SJSA1 (cell line): ENCODE data around the gene CNTNAP2. TPM values are rescaled to one million over a fixed set of nuclear protein-coding genes. Genes with fewer than 3 reads are reported as not detected.

Experiments used
- DNase-seq, 2 experiments: peaks; one replicate each; pipeline ENCODE4 v3.0.0-alpha.2; 2015 to 2020; ENCODE audit warnings: low spot score in 2 of 2, low read depth in 1 of 2
- H3K27ac ChIP-seq: fragments of 250-450 bp; sonication (Bioruptor Pico); 2 replicates; pipeline ENCODE4 v1.5.1; 2020; ENCODE audit warnings: mild to moderate bottlenecking, moderate library complexity
- H3K27me3 ChIP-seq: fragments of 250-450 bp; sonication (Bioruptor Pico); replicated peaks from 2 replicates; pipeline ENCODE4 v1.5.1; 2020; ENCODE audit warnings: mild to moderate bottlenecking, moderate library complexity
- H3K36me3 ChIP-seq: fragments of 250-450 bp; sonication (Bioruptor Pico); 2 replicates; pipeline ENCODE4 v1.5.1; 2020; ENCODE audit warnings: mild to moderate bottlenecking
- H3K4me1 ChIP-seq: fragments of 250-450 bp; sonication (Bioruptor Pico); replicated peaks from 2 replicates; pipeline ENCODE4 v1.6.1; 2021; ENCODE audit warnings: mild to moderate bottlenecking
- H3K4me3 ChIP-seq: fragments of 250-450 bp; sonication (Bioruptor Pico); 2 replicates; pipeline ENCODE4 v1.5.1; 2020; ENCODE audit warnings: mild to moderate bottlenecking
- H3K9me3 ChIP-seq: fragments of 250-450 bp; sonication (Bioruptor Pico); replicated peaks from 2 replicates; pipeline ENCODE4 v1.5.1; 2020; ENCODE audit warnings: mild to moderate bottlenecking
- total RNA-seq: library from RNA; depleted of rRNA; stranded (reverse); fragments of >200 nt; shearing (Covaris generic); gene quantifications from 2 replicates; pipeline ENCODE4 v1.2.3, GENCODE V29; 2014

The CNTNAP2 gene
- total RNA-seq, 1 experiment from 2014 or later = 0.29 TPM

DNA sequence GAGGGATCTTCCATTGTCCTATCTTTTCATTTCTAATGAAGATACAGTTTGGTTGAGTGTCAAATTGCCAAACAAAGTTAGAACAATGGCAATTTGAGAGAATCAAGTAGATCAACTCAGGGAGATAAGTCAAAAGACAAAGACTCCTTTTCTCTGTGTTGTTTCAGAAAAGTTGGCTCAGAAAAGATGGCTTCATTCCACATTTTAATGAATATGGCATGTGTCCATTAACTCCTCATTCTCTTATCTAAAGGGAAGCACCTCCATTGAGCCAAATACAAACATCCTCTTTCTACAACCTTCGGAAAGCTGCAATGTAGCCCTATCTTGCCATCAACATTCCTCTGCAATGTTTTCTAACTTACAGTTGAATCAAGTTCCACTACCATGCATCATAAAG is 1535.0 kb downstream of the CNTNAP2 start:
- no peak overlapping the region for H3K27ac ChIP-seq
- H3K36me3 ChIP-seq = no peaks in the 10 kb centered on the region
- H3K9me3 ChIP-seq = no peaks in the 10 kb centered on the region
- no peaks in the 10 kb centered on the region for H3K27me3 ChIP-seq
- H3K4me3 ChIP-seq = no peak overlapping the region
- DNase-seq = no peak
- no peaks in the 10 kb centered on the region for H3K4me1 ChIP-seq

DNA sequence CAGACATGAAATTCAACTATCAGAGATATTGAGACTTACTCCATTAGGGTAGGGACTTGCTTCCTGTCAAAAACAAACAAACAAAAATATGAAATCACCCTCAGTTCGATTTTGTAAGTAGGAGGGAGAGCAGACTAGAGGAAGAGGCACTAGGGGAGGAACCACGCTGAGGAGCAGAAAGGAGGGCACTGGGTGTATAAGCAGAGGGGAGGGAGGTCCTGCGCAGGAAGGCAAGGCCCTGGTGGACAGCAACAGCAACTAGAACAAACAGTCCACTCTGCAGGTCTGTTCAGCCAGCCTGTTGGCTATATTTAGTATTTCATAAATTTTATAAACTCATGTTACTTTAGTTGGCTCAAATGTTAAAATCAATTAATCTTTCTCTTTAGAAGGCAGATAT is 1536.9 kb downstream of the CNTNAP2 start:
- no peaks in the 10 kb centered on the region for H3K4me1 ChIP-seq
- H3K27me3 ChIP-seq = no peaks in the 10 kb centered on the region
- no peak for DNase-seq
- no peak overlapping the region for H3K27ac ChIP-seq
- H3K9me3 ChIP-seq = no peaks in the 10 kb centered on the region
- no peaks in the 10 kb centered on the region for H3K36me3 ChIP-seq
- no peak overlapping the region for H3K4me3 ChIP-seq

DNA sequence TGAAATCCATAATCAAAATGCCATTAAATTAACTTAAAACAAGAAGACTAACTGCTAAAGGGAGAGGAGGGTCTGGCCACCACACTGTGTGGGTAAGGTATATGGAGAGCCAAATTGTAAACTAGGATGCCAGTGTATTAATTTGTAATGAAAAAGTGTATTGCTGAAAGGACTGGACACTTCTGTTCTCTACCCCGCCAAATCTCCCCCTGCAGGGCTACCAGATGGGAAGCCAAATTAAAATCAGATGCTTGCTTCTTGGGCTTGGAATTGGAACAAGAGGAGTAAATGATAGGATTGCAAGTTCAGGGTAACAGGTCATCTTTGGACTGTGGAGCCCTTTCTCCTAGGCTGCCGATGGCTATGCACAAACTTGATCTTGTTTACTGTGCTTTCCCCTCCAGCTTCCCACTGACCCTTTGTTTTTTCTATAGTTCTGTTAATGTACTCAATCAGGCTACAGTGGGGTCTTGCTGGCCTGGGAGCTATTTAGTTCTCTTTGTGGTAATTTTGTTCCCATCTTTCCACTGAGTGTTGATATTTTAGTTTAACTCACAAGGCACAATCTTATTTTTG is 1541.9 kb downstream of the CNTNAP2 start:
- Histone ChIP-seq H3K9me3 (no peaks in the 10 kb centered on the region), H3K27me3 (no peaks in the 10 kb centered on the region), H3K4me1 (no peaks in the 10 kb centered on the region), H3K4me3 (no peak overlapping the region), H3K27ac (no peak overlapping the region), H3K36me3 (no peaks in the 10 kb centered on the region)
- DNase-seq = no peak

DNA sequence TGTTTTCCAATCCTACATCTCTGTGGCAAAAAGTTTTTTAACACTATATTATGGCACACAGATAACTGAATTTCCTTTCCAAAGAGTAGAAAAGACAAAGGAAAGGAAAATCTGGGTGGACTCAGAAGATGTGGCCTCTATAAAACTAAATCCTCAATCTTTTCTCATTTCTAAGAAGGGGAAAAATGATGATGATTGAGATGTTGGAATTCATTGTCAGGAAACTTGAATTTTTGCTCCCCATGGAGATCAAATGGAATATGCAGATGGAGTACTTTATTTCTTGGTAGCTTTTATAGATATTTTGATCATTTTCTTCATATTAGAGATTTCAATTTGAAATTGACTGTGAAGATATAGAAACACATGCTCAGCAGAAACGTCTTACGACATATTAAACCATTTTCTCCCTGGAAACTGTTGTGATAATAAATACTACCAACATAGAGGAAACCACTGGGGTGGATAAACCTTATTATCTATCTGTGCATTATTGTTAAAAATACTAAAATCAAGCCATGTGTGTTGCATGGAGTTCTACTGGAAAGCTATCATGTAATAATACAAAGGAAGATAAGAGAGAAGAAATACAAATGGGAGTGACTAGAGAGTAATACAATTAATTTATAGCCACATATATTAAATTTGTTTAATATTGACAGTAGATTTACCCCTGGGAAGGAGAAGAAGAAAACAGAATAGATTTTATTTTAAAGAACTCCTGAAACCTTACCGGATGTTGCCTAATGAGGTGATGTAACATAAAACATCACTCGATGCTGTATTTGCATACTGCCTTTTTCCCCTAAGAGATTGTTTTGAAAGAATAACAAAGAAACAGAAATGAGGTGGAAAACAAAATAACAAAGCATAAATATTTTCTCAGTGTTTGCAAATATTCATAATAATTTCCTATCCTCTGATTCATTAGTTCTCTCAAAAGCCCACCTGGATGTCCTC is 1542.7 kb downstream of the CNTNAP2 start:
- Histone ChIP-seq H3K27ac (no peak overlapping the region), H3K36me3 (no peaks in the 10 kb centered on the region), H3K9me3 (no peaks in the 10 kb centered on the region), H3K27me3 (no peaks in the 10 kb centered on the region; the same call in 1 of the 2 replicates), H3K4me3 (no peak overlapping the region), H3K4me1 (no peaks in the 10 kb centered on the region)
- no peak for DNase-seq

DNA sequence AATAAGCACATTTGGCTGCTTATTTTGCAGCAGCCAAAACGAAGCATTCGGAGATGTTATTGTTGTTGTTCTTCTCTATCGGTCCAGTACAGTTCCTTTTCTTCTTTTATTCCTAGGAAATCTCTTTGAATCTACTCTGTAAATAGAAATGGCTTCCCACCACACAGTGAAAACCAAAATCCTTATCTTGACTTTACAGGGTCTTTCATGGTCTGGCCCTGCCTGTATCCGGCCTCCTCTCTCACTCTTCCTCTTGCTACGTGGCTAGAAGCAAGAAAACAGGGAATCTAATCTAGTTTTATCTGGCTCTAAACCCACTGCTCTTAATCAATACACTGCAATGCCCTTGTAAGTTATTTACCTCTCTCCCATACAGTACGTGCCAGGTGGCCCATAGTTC is 1547.9 kb downstream of the CNTNAP2 start:
- no peak for DNase-seq
- Histone ChIP-seq H3K9me3 (no peaks in the 10 kb centered on the region), H3K4me1 (no peaks in the 10 kb centered on the region), H3K36me3 (no peaks in the 10 kb centered on the region), H3K4me3 (no peak overlapping the region), H3K27me3 (no peaks in the 10 kb centered on the region; the same call in 1 of the 2 replicates), H3K27ac (no peak overlapping the region)

DNA sequence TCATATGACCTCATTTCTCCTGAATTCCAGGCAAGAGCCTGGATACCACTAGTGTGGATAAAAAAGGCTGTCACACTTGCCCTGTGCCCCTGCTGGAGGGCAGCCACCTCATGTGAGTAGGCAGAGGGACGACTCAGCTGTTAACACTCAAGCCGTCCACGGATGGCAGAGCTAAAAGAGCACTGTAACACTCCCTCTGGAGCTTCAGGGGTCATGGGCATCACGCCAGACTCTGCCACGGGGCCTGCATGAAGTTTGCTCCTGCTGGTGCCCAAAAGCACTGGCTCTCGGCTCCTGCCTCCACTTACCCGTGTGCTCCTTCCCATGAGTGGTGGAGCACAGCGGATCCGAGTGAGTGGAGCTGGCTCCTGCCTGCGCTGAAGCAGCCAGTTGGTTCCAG is 1554.2 kb downstream of the CNTNAP2 start:
- DNase-seq = no peak
- Histone ChIP-seq H3K27me3 (no peaks in the 10 kb centered on the region), H3K36me3 (no peaks in the 10 kb centered on the region), H3K9me3 (no peaks in the 10 kb centered on the region), H3K27ac (no peak overlapping the region), H3K4me3 (no peak overlapping the region), H3K4me1 (no peaks in the 10 kb centered on the region)

DNA sequence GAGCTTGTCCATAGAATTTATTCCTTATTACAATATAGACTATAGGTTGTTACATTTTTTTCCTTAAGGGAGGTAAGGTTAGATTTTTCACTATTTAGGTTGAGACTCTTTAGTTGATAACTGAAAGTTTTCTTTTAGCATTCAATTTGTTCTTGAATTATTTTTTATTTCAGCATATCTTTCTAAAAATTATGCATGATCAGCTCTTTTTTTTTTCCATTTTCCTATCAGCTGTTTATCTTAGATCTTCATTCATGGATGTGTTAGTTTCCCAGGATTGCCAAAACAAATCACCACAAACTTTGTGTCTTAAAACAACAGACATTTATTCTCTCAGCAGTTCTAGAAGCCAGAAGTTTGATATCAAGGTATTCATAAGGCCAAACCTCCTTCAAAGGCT is 1558.1 kb downstream of the CNTNAP2 start:
- no peak overlapping the region for H3K27ac ChIP-seq
- H3K36me3 ChIP-seq = no peaks in the 10 kb centered on the region
- no peak for DNase-seq
- H3K27me3 ChIP-seq = no peaks in the 10 kb centered on the region
- no peaks in the 10 kb centered on the region for H3K4me1 ChIP-seq
- H3K9me3 ChIP-seq = no peaks in the 10 kb centered on the region
- no peak overlapping the region for H3K4me3 ChIP-seq

DNA sequence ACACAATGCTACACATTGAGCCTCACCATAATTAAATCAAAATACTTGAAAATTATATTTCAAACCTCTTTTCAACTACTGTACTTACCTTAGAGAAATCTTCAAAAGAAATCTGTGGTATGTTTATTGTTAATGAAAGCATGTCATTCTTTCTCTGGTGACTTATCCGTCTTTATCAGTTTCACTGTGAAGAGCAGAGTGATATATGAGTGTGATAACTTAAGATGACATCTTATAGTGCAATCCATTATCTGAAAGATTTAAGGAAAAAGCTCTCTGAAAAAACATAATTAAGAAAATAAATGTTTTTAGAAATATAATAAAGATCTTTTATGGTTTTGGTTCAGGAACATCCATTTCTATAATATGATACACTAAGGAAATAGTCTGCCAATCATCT is 1562.3 kb downstream of the CNTNAP2 start:
- Histone ChIP-seq H3K9me3 (no peaks in the 10 kb centered on the region), H3K27me3 (no peaks in the 10 kb centered on the region), H3K27ac (no peak overlapping the region), H3K4me3 (no peak overlapping the region), H3K4me1 (no peaks in the 10 kb centered on the region), H3K36me3 (no peaks in the 10 kb centered on the region)
- DNase-seq = no peak

DNA sequence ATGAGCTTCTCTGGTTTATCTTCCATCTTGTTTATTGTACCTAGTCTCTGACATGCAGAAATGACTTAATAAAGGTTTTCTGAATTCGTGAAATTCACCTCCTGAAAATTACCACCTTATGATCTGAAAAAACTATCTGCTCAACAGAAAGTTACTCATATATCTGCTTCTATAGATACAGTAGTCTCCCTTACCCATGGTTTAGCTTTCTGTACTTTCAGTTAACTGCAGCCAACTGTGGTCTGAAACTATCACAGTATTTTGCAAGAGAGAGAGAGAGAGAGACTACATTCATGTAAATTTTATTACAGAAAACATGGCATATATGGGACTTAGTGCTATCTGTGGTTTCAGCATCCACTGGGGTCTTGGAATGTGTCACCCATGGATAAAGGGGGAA is 1564.9 kb downstream of the CNTNAP2 start:
- H3K9me3 ChIP-seq = no peaks in the 10 kb centered on the region
- H3K4me3 ChIP-seq = no peak overlapping the region
- no peak for DNase-seq
- no peak overlapping the region for H3K27ac ChIP-seq
- no peaks in the 10 kb centered on the region for H3K36me3 ChIP-seq
- H3K4me1 ChIP-seq = no peaks in the 10 kb centered on the region
- H3K27me3 ChIP-seq = no peaks in the 10 kb centered on the region

DNA sequence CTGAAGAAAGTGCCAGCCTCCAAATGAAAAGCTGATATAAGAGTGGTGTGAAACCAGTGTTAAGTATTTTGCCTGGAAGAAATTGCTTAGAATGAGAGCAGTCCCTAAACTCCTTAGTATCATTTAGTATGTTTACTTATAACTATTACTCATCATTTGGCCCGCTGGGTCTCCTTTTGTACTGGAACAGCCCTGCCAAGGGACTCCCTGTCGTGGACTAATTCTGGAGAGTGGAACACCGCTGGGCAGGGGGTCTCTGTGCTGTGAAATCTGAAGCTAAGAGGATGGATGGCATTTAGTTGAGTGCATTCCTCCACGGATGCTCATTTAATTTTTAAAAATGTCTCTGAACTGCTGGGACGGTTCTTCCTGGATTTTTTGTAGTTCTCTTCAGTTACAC is 1584.1 kb downstream of the CNTNAP2 start:
- Histone ChIP-seq H3K27me3 (no peaks in the 10 kb centered on the region), H3K9me3 (0 out of 2 replicates have a peak, but pooled peaks cover 3% of the 10 kb centered on the region), H3K27ac (no peak overlapping the region), H3K4me1 (no peaks in the 10 kb centered on the region), H3K36me3 (no peaks in the 10 kb centered on the region), H3K4me3 (no peak overlapping the region)
- DNase-seq = no peak

DNA sequence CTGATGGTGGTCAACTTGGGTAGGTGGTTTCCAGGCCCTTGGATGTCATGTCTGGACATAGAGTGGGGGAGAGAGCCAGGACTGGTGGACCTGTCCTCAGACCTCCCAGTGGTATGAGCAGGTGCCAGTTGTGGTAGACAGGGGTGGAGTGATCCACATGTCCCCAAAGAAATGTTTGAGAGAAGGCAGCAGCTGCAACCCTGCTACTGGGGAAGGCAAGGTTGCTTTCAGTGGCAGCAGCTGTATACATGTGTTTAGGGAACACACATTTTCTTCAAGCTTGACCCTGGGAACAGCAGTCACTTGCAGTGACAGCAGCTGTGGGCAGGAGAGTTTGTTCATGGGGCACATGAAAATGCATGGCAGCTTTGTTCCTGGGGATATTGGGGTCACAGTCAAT is 1591.3 kb downstream of the CNTNAP2 start:
- H3K27ac ChIP-seq = no peak overlapping the region
- no peaks in the 10 kb centered on the region; the same call in 1 of the 2 replicates for H3K9me3 ChIP-seq
- H3K4me3 ChIP-seq = no peak overlapping the region
- DNase-seq = no peak
- no peaks in the 10 kb centered on the region; the same call in 1 of the 2 replicates for H3K36me3 ChIP-seq
- H3K27me3 ChIP-seq = no peaks in the 10 kb centered on the region
- H3K4me1 ChIP-seq = no peaks in the 10 kb centered on the region

DNA sequence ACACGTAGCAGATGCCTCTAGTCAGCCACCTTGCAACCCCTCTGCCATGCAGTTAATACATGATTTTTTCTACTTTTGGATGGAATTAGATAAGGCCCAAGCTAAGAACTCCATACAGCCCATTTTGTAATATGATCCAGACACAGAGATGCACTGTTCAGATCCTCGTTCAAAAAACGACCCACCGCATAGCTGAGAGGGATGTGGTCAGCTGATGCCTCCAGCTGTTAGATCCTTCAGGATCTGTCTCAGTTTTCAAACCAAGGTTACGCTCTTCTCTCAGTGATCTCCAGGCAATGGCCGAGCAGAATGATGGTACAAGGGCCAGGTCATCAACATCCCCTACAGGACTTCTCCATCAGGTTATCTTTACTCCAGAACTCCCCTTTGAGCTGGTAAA is 1592.3 kb downstream of the CNTNAP2 start:
- Histone ChIP-seq H3K27me3 (no peaks in the 10 kb centered on the region), H3K27ac (no peak overlapping the region), H3K9me3 (no peaks in the 10 kb centered on the region; the same call in 1 of the 2 replicates), H3K4me1 (no peaks in the 10 kb centered on the region), H3K36me3 (no peaks in the 10 kb centered on the region; the same call in 1 of the 2 replicates), H3K4me3 (no peak overlapping the region)
- DNase-seq = no peak

DNA sequence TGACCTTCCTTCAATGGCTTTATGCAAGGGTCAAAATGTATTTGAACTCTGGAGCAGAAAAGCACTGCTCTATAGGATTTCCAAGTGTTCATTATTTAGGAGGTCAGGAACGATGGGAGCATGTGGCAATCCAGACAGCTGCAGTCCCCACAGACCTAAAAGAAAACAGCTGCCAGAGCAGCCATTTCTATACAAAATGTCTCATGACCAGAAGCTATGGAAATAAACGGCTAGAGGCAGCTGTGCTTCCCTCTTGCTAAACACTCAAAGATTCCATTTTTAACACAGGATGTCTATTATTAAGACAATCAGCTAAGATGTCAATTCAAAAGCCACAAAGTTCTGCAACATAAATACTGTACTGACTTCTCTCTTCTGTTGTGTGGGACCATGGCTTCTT is 1594.8 kb downstream of the CNTNAP2 start:
- no peaks in the 10 kb centered on the region; the same call in 1 of the 2 replicates for H3K9me3 ChIP-seq
- no peak for DNase-seq
- H3K27ac ChIP-seq = no peak overlapping the region
- H3K4me3 ChIP-seq = no peak overlapping the region
- no peaks in the 10 kb centered on the region; the same call in 1 of the 2 replicates for H3K27me3 ChIP-seq
- H3K4me1 ChIP-seq = no peaks in the 10 kb centered on the region
- H3K36me3 ChIP-seq = no peaks in the 10 kb centered on the region; the same call in 1 of the 2 replicates
